K562 (cell line): ENCODE measurements around the gene PJA1. TPM values are rescaled to one million over a fixed set of nuclear protein-coding genes. Genes with fewer than 3 reads are reported as not detected.

ENCODE experiments used
- ATAC-seq: fragments of 200-7000 bp; cut with Tn5 transposase; 3 replicates; pipeline ENCODE4 v1.9.1; 2020; ENCODE audit warnings: moderate library complexity
- BruUV-seq: library from RNA; stranded (reverse); fragments of 400-500 nt; replicated peaks from 2 replicates; lab custom pipeline; 2021; lab: Mats Ljungman, UMichigan
- CTCF ChIA-PET: fragments of 300-600 bp; formaldehyde crosslinking; extraction: SDS; loops from one replicate; lab custom pipeline; 2021; ENCODE audit warnings: low intra/inter-chr PET ratio; lab: Yijun Ruan, JAX
- POLR2A ChIA-PET: fragments of 300-600, 350-650 bp; sonication (Branson Sonifier 250); formaldehyde crosslinking; extraction: SDS; loops from one replicate; lab custom pipeline; 2021; ENCODE audit warnings: antibody characterized with exemption, inconsistent platforms; lab: Yijun Ruan, JAX
- DNase-seq, 4 experiments: peaks; one replicate each; pipeline versions ENCODE4 v3.0.0 to v3.0.0-alpha.2; 2011 to 2018; ENCODE audit warnings: low spot score in 3 of 4, mixed read lengths in 3 of 4; ENCODE audit errors: extremely low read depth in 1 of 4
- FAIRE-seq: peaks from 2 replicates; lab custom pipeline; 2011; peaks lifted over from hg19 to GRCh38; lab: Jason Lieb, UNC
- H2AFZ ChIP-seq: 2 replicates; pipeline ENCODE4 v1.6.0; 2011; ENCODE audit warnings: low read depth, low read length, control low read depth, inconsistent platforms
- H3K27ac ChIP-seq: fragments of 200-600 bp; 3 replicates; pipeline ENCODE4 v1.8.0; 2011; ENCODE audit warnings: low read depth, mild to moderate bottlenecking, control low read depth, inconsistent platforms, low read length, moderate library complexity, mixed read lengths; ENCODE audit errors: extremely low read depth
- H3K27me3 ChIP-seq, 2 experiments: fragments of 300-600 bp in 1 of 2; 2 replicates in 1 of 2; 3 replicates in 1 of 2; pipeline versions ENCODE4 v1.6.0 to v1.8.0; 2011; ENCODE audit warnings: inconsistent platforms in 2 of 2, low read length in 2 of 2, mild to moderate bottlenecking in 1 of 2, mixed read lengths in 1 of 2, moderate library complexity in 1 of 2; ENCODE audit not compliant: control insufficient read depth in 2 of 2, insufficient read depth in 2 of 2
- H3K36me3 ChIP-seq: fragments of 300-600 bp; 3 replicates; pipeline ENCODE4 v1.8.0; 2011; ENCODE audit warnings: mild to moderate bottlenecking, low read length, inconsistent platforms; ENCODE audit not compliant: control insufficient read depth, insufficient read depth
- H3K4me1 ChIP-seq, 2 experiments: fragments of 200-600 bp in 1 of 2; replicated peaks in 1 of 2; 2 replicates in 1 of 2; 3 replicates in 1 of 2; pipeline versions ENCODE4 v1.5.1 to v1.8.0; 2011; ENCODE audit warnings: inconsistent platforms in 2 of 2, low read length in 2 of 2, mild to moderate bottlenecking in 1 of 2, mixed read lengths in 1 of 2, moderate library complexity in 1 of 2; ENCODE audit not compliant: control insufficient read depth in 2 of 2, insufficient read depth in 2 of 2
- H3K4me2 ChIP-seq: 2 replicates; pipeline ENCODE4 v1.6.1; 2011; ENCODE audit warnings: low read length, control low read depth, inconsistent platforms, mixed read lengths; ENCODE audit not compliant: insufficient read depth
- H3K4me3 ChIP-seq: fragments of 200-600 bp; sonication (generic), shearing (Covaris generic); 2 replicates; pipeline ENCODE4 v1.5.1; 2016; ENCODE audit warnings: control low read depth, inconsistent platforms
- H3K79me2 ChIP-seq: fragments of 200-600 bp; 3 replicates; pipeline ENCODE4 v1.8.0; 2011; ENCODE audit warnings: low read length, inconsistent platforms; ENCODE audit not compliant: control insufficient read depth, insufficient read depth
- H3K9ac ChIP-seq, 2 experiments: 2 replicates each; pipeline versions ENCODE4 v1.6.0 to v1.6.1; 2011; ENCODE audit warnings: low read depth in 2 of 2, low read length in 2 of 2, control low read depth in 1 of 2, inconsistent platforms in 1 of 2, mild to moderate bottlenecking in 1 of 2, mixed read lengths in 1 of 2; ENCODE audit not compliant: insufficient read depth in 1 of 2
- H3K9me1 ChIP-seq: one replicate; pipeline ENCODE4 v1.6.0; 2011; ENCODE audit warnings: inconsistent platforms, mild to moderate bottlenecking, low read length, moderate library complexity; ENCODE audit not compliant: control insufficient read depth, insufficient read depth
- H3K9me3 ChIP-seq: replicated peaks from 2 replicates; pipeline ENCODE4 v1.5.1; 2011; ENCODE audit warnings: low read depth, low read length, inconsistent platforms; ENCODE audit not compliant: control insufficient read depth, insufficient read depth
- H4K20me1 ChIP-seq: replicated peaks from 2 replicates; pipeline ENCODE4 v1.6.1; 2011; ENCODE audit warnings: low read length, inconsistent platforms, mixed read lengths; ENCODE audit not compliant: control insufficient read depth, insufficient read depth
- CEBPG ChIP-seq, 3 experiments: fragments of 200-800 bp in 1 of 3; sonication (Bioruptor generic) in 1 of 3; sonication (generic) in 1 of 3; formaldehyde crosslinking in 1 of 3; IDR thresholded peaks in 2 of 3; conservative IDR thresholded peaks in 1 of 3; 2 replicates each; pipeline versions ENCODE4 v1.6.1 to v1.8.0; 2016 to 2022; ENCODE audit warnings: missing compliant biosample characterization in 2 of 3, missing genetic modification characterization in 2 of 3, mild to moderate bottlenecking in 1 of 3, missing genetic modification reagents in 1 of 3
- CHD2 ChIP-seq: IDR thresholded peaks from 2 replicates; pipeline ENCODE4 v1.6.1; 2011; ENCODE audit warnings: low read depth, low read length
- MAFG ChIP-seq: fragments of 450-650 bp; conservative IDR thresholded peaks from 2 replicates; pipeline ENCODE4 v1.6.1; 2016; ENCODE audit warnings: missing genetic modification characterization, missing compliant biosample characterization
- RCOR1 ChIP-seq, 2 experiments: IDR thresholded peaks; 2 replicates each; pipeline ENCODE4 v1.6.1; 2012; ENCODE audit warnings: low read depth in 2 of 2, low read length in 2 of 2, borderline replicate concordance in 1 of 2, improper control_type of control experiment in 1 of 2
- WGBS: fragments of 100-300 bp; shearing (Covaris generic); methylation state at CpG from one replicate; pipeline ENCODE4 v1.1.6; 2016; ENCODE audit warnings: low coverage, mixed read lengths; ENCODE audit not compliant: insufficient coverage; ENCODE audit errors: missing lambda C conversion rate; 5-methylcytosine and 5-hydroxymethylcytosine counted together
- in situ Hi-C: fragments of 300-500 bp; cut with MboI; formaldehyde crosslinking; loops from 4 replicates; pipeline ENCODE4 v1.15.0; 2018; ENCODE audit warnings: inconsistent platforms, mixed read lengths
- intact Hi-C: fragments of 100-400 bp; cut with micrococcal nuclease; formaldehyde crosslinking; loops from 2 replicates; pipeline ENCODE4 v1.14.2; 2022
- polyA plus RNA-seq, 8 experiments: library from polyadenylated mRNA; depleted of rRNA in 4 of 8; stranded (reverse) in 5 of 8; unstranded in 3 of 8; fragments of >200 nt; fragmentation: Nextera tagmentation in 2 of 8; fragmentation: Illumina TruSeq in 1 of 8; extraction: Ambion mirVana in 2 of 8; extraction: Trizol in 1 of 8; gene quantifications; 2 replicates each; pipeline versions ENCODE4 v1.2.1 to v1.2.3, GENCODE V29; 2011 to 2014; ENCODE audit warnings: inconsistent platforms in 1 of 8, missing spikeins in 1 of 8
- total RNA-seq, 7 experiments: library from RNA; depleted of rRNA in 6 of 7; stranded (reverse); fragments of >200 nt in 6 of 7; fragmentation: Illumina TruSeq in 2 of 7; extraction: Trizol in 2 of 7; gene quantifications; 2 replicates each; pipeline versions ENCODE4 v1.2.1 to v1.2.3, GENCODE V29; 2011 to 2021; ENCODE audit warnings: low replicate concordance in 1 of 7

Gene PJA1
- total and polyA plus RNA-seq, 9 of the 15 experiments (the other 6 are each of a cell fraction or from before 2014, with no cell fraction given), result 1.6 to 6.0 (median 4.0) TPM

- BruUV-seq, result no TSS peak
- intact Hi-C loops (no loop called here), in situ Hi-C loops (no loop called here)
- no peak for TF ChIP-seq CHD2
- no peak for TF ChIP-seq CEBPG (CRISPR knock-in tag; IDR thresholded peaks at IDR 0.05)
- no peak for TF ChIP-seq CEBPG (tag; conservative IDR thresholded peaks at IDR 0.05 in 1 of 2, IDR thresholded peaks at IDR 0.05 in 1 of 2)
- TF ChIP-seq MAFG (tag), result no peak
- TF ChIP-seq RCOR1 (IDR thresholded peaks at IDR 0.05; ENCODE audit: borderline replicate concordance in 1 of 2, low read depth in 2 of 2, low read length in 2 of 2), result no peak
- CTCF ChIA-PET, result no interaction called here
- no peak overlapping the region for H3K4me2 ChIP-seq
- H3K27me3 ChIP-seq, result no peaks in the 10 kb centered on the region
- H3K36me3 ChIP-seq, result no peaks in the 10 kb centered on the region
- H3K79me2 ChIP-seq, result no peaks in the 10 kb centered on the region
- WGBS, result 17% methylated on average over 5 of the region's 7 CpGs
- H3K9me3 ChIP-seq, result no peaks in the 10 kb centered on the region
- FAIRE-seq (no peak), DNase-seq (no peak), ATAC-seq (no peak)
- no peaks in the 10 kb centered on the region for H3K4me1 ChIP-seq
- H3K9me1 ChIP-seq, result no peaks in the 10 kb centered on the region
- no peak overlapping the region for H3K9ac ChIP-seq
- H3K4me3 ChIP-seq, result no peak overlapping the region
- no peaks in the 10 kb centered on the region for H4K20me1 ChIP-seq
- H3K27ac ChIP-seq, result no peak overlapping the region
- H2AFZ ChIP-seq, result no peak overlapping the region
- POLR2A ChIA-PET, result interaction anchor here (0.5 to 2.0 kb wide), 3 partner anchors 9 to 316 kb away, joined by 3 to 4 read pairs (median 3); no protein-coding TSS in a partner anchor
These were observed 20.2 kb downstream of the PJA1 start for GRCh38 chrX:69144838-69145680.
